Karpas-422 (cell line): ENCODE measurements around the gene SCFD2. TPM values are rescaled to one million over a fixed set of nuclear protein-coding genes. Genes with fewer than 3 reads are reported as not detected.

Source experiments
- DNase-seq: peaks from one replicate; pipeline ENCODE4 v3.0.0-alpha.2; 2015
- H2AFZ ChIP-seq: fragments of 200-600 bp; sonication (generic); 2 replicates; pipeline ENCODE4 v1.6.1; 2014; ENCODE audit warnings: antibody characterized with exemption, low read length, mixed read lengths
- H3K27ac ChIP-seq: fragments of 200-600 bp; sonication (generic); 2 replicates; pipeline ENCODE4 v1.5.1; 2014; ENCODE audit warnings: mild to moderate bottlenecking, low read length, moderate library complexity
- H3K27me3 ChIP-seq: fragments of 200-600 bp; sonication (generic); 2 replicates; pipeline ENCODE4 v1.6.1; 2014; ENCODE audit warnings: low read length, mixed read lengths
- H3K36me3 ChIP-seq: fragments of 200-600 bp; sonication (generic); 2 replicates; pipeline ENCODE4 v1.6.1; 2014; ENCODE audit warnings: low read length, mixed read lengths; ENCODE audit not compliant: insufficient read depth
- H3K4me1 ChIP-seq: fragments of 200-600 bp; sonication (generic); 2 replicates; pipeline ENCODE4 v1.6.1; 2014; ENCODE audit warnings: mild to moderate bottlenecking, low read length, mixed read lengths
- H3K4me2 ChIP-seq: fragments of 200-600 bp; sonication (generic); 2 replicates; pipeline ENCODE4 v1.6.1; 2014; ENCODE audit warnings: low read length, low read depth, mild to moderate bottlenecking; ENCODE audit not compliant: poor library complexity, severe bottlenecking
- H3K4me3 ChIP-seq: fragments of 200-600 bp; sonication (generic); 2 replicates; pipeline ENCODE4 v1.5.1; 2014; ENCODE audit warnings: mild to moderate bottlenecking, antibody characterized with exemption, low read length, mixed read lengths
- H3K79me2 ChIP-seq: fragments of 200-600 bp; sonication (generic); 2 replicates; pipeline ENCODE4 v1.6.1; 2014; ENCODE audit warnings: mild to moderate bottlenecking, low read length, mixed read lengths
- H3K9ac ChIP-seq: fragments of 200-600 bp; sonication (generic); 2 replicates; pipeline ENCODE4 v1.6.0; 2014; ENCODE audit warnings: low read length
- H3K9me2 ChIP-seq: fragments of 200-600 bp; sonication (generic), shearing (Covaris generic); replicated peaks from 2 replicates; pipeline ENCODE4 v1.6.0; 2014; ENCODE audit warnings: mild to moderate bottlenecking, low read length, moderate library complexity; ENCODE audit not compliant: insufficient read depth
- H3K9me3 ChIP-seq: fragments of 300-700, 200-600 bp; sonication (generic); 2 replicates; pipeline ENCODE4 v1.6.1; 2014; ENCODE audit warnings: low read length, mixed read lengths
- H4K20me1 ChIP-seq: fragments of 200-600 bp; sonication (generic); 2 replicates; pipeline ENCODE4 v1.6.1; 2014; ENCODE audit warnings: mild to moderate bottlenecking, antibody characterized with exemption, low read length, low read depth; ENCODE audit not compliant: insufficient read depth
- small RNA-seq: library from RNA; depleted of rRNA; stranded (forward); fragments of <200 nt; gene quantifications from one replicate; pipeline ENCODE3, GENCODE V24; 2014
- total RNA-seq: library from RNA; depleted of rRNA; stranded (reverse); fragments of >200 nt; shearing (Covaris generic); gene quantifications from 2 replicates; pipeline ENCODE4 v1.2.3, GENCODE V29; 2014; ENCODE audit warnings: low replicate concordance; rRNA removed

The SCFD2 gene
- total RNA-seq, 1 experiment from 2014 or later: 28.5 TPM

DNA sequence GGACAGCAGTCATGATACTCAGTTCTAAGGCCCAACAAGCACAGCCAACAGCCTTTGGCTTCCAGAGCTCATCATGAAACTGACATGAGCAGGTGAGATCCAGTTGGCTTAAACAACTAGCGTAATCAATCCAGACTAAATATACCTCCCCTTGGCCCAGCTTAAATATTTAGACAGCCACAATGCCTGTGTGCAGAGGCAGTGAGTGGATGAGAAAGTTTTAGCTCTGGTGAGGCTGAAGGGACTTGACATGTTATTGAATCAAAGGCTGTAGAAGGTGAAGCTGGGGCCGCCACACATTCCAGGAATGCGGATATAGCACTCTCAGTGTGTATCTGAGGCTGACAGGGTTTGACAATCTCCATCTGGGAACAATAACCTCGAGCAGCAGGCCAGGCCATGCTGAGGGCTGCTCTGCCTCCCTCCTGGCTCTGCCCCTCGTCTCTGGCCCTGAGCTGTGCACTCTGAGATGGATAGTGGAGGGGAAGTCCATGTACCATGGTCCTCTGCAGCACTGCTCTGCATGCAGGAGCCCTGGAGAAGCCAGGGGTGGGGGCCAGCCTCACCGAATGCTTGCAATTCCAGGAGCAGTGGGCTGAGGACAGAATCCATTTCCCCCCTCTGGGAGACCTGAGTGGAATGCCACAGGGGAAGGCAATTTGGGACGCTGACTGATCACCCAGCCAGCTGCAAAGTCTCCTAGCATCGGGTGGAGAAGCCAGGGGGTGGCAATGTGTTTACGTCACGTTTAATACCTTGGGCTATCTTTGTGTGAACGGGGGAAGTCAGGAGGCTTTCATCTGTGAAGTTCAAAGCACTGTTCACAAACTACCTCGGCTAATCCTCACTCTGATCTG lies 541.0 kb downstream of the SCFD2 start:
- Histone ChIP-seq H3K4me3 (no peak overlapping the region), H3K27me3 (no peaks in the 10 kb centered on the region), H3K9me3 (no peaks in the 10 kb centered on the region), H3K27ac (no peak overlapping the region), H4K20me1 (no peaks in the 10 kb centered on the region), H3K4me2 (no peak overlapping the region), H3K4me1 (no peaks in the 10 kb centered on the region), H3K36me3 (no peaks in the 10 kb centered on the region), H2AFZ (no peak overlapping the region), H3K9me2 (no peaks in the 10 kb centered on the region), H3K9ac (no peak overlapping the region), H3K79me2 (no peaks in the 10 kb centered on the region)
- DNase-seq: no peak

DNA sequence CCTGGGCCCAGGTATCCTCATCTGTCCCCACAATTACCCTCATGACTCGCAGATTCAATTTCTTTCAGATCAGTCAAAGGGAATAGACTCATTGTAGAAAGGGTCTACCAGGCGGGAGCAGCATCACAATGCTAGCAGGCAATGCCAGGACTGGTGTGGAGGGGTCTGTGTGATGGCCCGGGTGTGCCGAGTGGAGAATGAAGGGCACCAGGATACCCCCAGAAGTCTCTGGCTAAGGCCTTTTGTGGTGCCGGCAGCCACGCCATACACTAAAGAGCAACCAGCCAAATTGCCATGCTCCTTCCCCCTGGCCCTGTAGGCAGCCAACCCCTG lies 541.6 kb downstream of the SCFD2 start:
- H3K36me3 ChIP-seq: no peaks in the 10 kb centered on the region
- no peaks in the 10 kb centered on the region for H3K79me2 ChIP-seq
- DNase-seq: no peak
- no peaks in the 10 kb centered on the region for H3K4me1 ChIP-seq
- H3K9ac ChIP-seq: no peak overlapping the region
- no peaks in the 10 kb centered on the region for H3K9me2 ChIP-seq
- H3K4me2 ChIP-seq: no peak overlapping the region
- H3K9me3 ChIP-seq: no peaks in the 10 kb centered on the region
- no peak overlapping the region for H3K4me3 ChIP-seq
- no peaks in the 10 kb centered on the region for H3K27me3 ChIP-seq
- H2AFZ ChIP-seq: no peak overlapping the region
- H3K27ac ChIP-seq: no peak overlapping the region
- no peaks in the 10 kb centered on the region for H4K20me1 ChIP-seq

DNA sequence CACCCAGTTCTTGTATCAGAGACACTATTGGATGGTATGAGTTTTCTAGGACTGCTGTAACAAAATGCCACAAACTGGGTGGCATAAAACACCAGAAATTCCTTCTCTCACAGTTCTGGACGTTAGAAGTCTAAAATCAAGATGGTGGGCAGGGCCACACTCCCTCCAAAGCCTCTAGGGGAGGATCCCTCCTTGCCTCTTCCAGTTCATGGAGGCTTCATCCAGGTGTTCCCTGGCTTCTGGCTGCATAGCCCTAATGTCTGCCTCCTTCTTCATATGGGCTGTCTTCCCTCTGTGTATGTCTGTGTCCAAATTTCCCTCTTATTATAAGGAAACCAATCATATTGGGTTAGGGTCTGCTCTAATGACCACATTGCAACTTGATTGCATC lies 542.2 kb downstream of the SCFD2 start:
- Histone ChIP-seq H4K20me1 (no peaks in the 10 kb centered on the region), H3K4me2 (no peak overlapping the region), H3K4me1 (no peaks in the 10 kb centered on the region)

More for the DNA sequence above, 542.2 kb downstream of the SCFD2 start:
- Histone ChIP-seq H3K36me3 (no peaks in the 10 kb centered on the region), H3K79me2 (no peaks in the 10 kb centered on the region), H3K9me3 (no peaks in the 10 kb centered on the region), H3K27ac (no peak overlapping the region), H3K27me3 (no peaks in the 10 kb centered on the region), H3K9me2 (no peaks in the 10 kb centered on the region), H3K9ac (no peak overlapping the region), H2AFZ (no peak overlapping the region), H3K4me3 (no peak overlapping the region)
- no peak for DNase-seq

Small RNAs within 50 kb of the gene (small RNA-seq; reads per million reads assigned to genes)
- gene RNU6-310P: not detected

Other genes with a start within 250 kb of the SCFD2 start
- 89.0 and 95.0 TPM in 2 replicates for gene FIP1L1, start 11.6 kb upstream of the SCFD2 start, total RNA-seq
- not detected in 2 replicates for gene LNX1, start 225.4 kb upstream of the SCFD2 start, total RNA-seq